NCI-H1092 treated with DMSO at 0.1 percent for 48 hours (cell line): Measurements from ENCODE around the gene CAPZA3.
"Not testable (repeated sequence)": the region's sequence is repeated elsewhere in the genome, so short reads cannot be mapped to it uniquely, and the experiment has no call there.

Source experiments
- DNase-seq: peaks from one replicate; lab custom pipeline; 2025; lab: John Stamatoyannopoulos, UW

Gene CAPZA3

GRCh38 chr12:18753481-18754123 is 15.7 kb downstream of the CAPZA3 start:
- peak; percentile 45 for DNase-seq

DNA sequence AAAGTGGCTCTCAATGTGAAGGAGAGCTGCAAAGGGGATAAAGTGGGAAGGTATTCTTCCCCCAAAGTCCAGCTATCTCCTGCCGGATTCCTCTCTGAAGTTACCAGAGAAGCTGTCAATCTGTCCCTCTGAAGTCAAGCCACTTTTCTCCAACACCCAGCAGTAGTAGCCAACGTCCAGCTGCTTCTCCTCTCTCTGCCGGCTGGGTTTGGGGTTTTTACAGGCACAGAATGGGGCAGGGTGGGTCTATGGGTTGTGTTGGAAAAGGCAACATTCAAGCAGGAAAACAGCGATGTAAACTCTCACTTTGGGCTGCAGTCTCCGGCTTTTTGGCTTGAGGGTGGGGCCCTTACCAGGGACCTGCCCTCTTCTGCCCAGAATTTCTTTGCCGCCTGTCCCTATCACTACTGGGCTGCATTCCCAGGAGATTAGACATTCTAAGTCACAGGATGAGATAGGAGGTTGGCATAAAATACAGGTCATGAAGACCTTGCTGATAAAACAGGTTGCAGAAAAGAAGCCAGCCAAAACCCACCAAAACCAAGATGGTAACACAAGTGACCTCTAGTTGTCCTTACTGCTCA is 16.3 kb downstream of the CAPZA3 start:
- DNase-seq: no peak

- DNase-seq: no peak
These were observed 17.4 kb downstream of the CAPZA3 start for GRCh38 chr12:18755341-18755740.

DNA sequence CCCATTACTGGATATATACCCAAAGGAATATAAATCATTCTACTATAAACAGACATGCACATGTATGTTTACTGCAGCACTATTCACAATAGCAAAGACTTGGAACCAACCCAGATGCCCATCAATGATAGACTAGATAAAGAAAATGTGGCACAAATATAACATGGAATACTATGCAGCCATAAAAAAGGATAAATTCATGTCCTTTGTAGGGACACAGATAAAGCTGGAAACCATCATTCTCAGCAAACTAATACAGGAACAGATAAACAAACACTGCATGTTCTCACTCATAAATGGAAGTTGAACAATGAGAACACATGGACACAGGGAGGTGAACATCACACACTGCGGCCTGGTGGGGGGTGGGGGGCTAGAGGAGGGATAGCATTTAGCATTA is 28.6 kb downstream of the CAPZA3 start:
- not testable (repeated sequence) for DNase-seq

DNA sequence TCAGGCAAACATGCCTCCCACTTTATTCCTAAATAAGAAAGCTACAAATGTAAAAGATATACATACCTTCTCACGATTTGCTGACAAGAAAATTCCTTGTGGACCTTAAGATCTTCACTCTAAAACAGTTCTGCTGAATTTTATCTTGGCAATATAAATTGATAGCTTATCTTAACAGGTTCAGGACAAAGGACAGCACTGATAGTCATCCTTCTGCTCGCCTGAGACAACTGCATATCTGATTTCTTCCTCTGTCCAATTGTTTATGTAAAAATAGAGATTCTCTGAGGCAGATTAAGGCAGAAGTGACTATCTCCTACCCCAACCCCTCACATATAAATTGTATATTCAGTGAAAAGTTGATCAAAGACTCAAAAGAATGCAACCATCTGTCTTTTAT is 44.9 kb downstream of the CAPZA3 start:
- no peak for DNase-seq

DNA sequence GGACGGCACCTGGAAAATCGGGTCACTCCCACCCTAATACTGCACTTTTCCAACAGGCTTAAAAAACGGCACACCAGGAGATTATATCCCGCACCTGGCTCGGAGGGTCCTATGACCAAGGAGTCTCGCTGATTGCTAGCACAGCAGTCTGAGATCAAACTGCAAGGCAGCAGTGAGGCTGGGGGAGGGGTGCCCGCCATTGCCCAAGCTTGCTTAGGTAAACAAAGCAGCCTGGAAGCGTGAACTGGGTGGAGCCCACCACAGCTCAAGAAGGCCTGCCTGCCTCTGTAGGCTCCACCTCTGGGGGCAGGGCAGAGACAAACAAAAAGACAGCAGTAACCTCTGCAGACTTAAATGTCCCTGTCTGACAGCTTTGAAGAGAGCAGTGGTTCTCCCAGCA is 47.5 kb downstream of the CAPZA3 start:
- DNase-seq: not testable (repeated sequence)
